ENCODE results near the gene MAD1L1. TPM values are rescaled to one million over a fixed set of nuclear protein-coding genes. Genes with fewer than 3 reads are reported as not detected.

Gene MAD1L1
- total RNA-seq, 1 donor from 2014 or later: 32.3 TPM

GRCh38 chr7:1851721-1852516 is 380.8 kb downstream of the MAD1L1 start:
- TF ChIP-seq CTCF (IDR thresholded peaks at IDR 0.05; ENCODE audit: insufficient read depth, low read depth, low read length): no peak
- no peak for TF ChIP-seq EZH2 (IDR thresholded peaks at IDR 0.05; ENCODE audit: insufficient read depth, low read length)
- Histone ChIP-seq H3K79me2 (ENCODE audit: insufficient read depth, low read length) (no peaks in the 10 kb centered on the region), H3K4me2 (ENCODE audit: low read length) (no peak overlapping the region), H3K27me3 (ENCODE audit: insufficient read depth, low read length) (no peaks in the 10 kb centered on the region), H3K4me3 (ENCODE audit: insufficient read depth, low read depth, low read length) (no peak overlapping the region), H3K9ac (ENCODE audit: low read length) (no peak overlapping the region), H3K4me1 (ENCODE audit: insufficient read depth, low read length) (no peaks in the 10 kb centered on the region), H3K36me3 (ENCODE audit: insufficient read depth, low read length) (no peaks in the 10 kb centered on the region), H3K9me3 (ENCODE audit: insufficient read depth, low read depth, low read length) (no peaks in the 10 kb centered on the region), H2AFZ (ENCODE audit: low read depth, low read length) (no peak overlapping the region), H3K27ac (ENCODE audit: low read depth, low read length) (no peak overlapping the region), H4K20me1 (ENCODE audit: insufficient read depth, low read length) (peaks cover 11% of the 10 kb centered on the region)
- Mint-ChIP-seq H3K4me1 (ENCODE audit: low read depth, unreplicated experiment) (no peaks in the 10 kb centered on the region), H3K36me3 (ENCODE audit: low read depth, unreplicated experiment) (peaks cover 9% of the 10 kb centered on the region), H3K9me3 (ENCODE audit: unreplicated experiment) (no peaks in the 10 kb centered on the region), H3K27me3 (ENCODE audit: low read depth, unreplicated experiment) (peaks cover 3% of the 10 kb centered on the region), H3K4me3 (ENCODE audit: unreplicated experiment) (no peak overlapping the region), H3K27ac (ENCODE audit: unreplicated experiment) (no peak overlapping the region)
- no peak for FAIRE-seq
- no peak for DNase-seq (ENCODE audit: low read depth)

GRCh38 chr7:1850976-1851571 is 381.7 kb downstream of the MAD1L1 start:
- Mint-ChIP-seq H3K9me3 (ENCODE audit: unreplicated experiment) (no peaks in the 10 kb centered on the region), H3K36me3 (ENCODE audit: low read depth, unreplicated experiment) (peaks cover 12% of the 10 kb centered on the region), H3K27ac (ENCODE audit: unreplicated experiment) (no peak overlapping the region), H3K4me1 (ENCODE audit: low read depth, unreplicated experiment) (no peaks in the 10 kb centered on the region), H3K4me3 (ENCODE audit: unreplicated experiment) (no peak overlapping the region), H3K27me3 (ENCODE audit: low read depth, unreplicated experiment) (peaks cover 5% of the 10 kb centered on the region)
- Histone ChIP-seq H3K9me3 (ENCODE audit: insufficient read depth, low read depth, low read length) (no peaks in the 10 kb centered on the region), H3K4me3 (ENCODE audit: insufficient read depth, low read depth, low read length) (no peak overlapping the region), H3K79me2 (ENCODE audit: insufficient read depth, low read length) (no peaks in the 10 kb centered on the region), H3K4me2 (ENCODE audit: low read length) (no peak overlapping the region), H3K27ac (ENCODE audit: low read depth, low read length) (no peak overlapping the region), H3K36me3 (ENCODE audit: insufficient read depth, low read length) (no peaks in the 10 kb centered on the region), H3K9ac (ENCODE audit: low read length) (no peak overlapping the region), H3K4me1 (ENCODE audit: insufficient read depth, low read length) (no peaks in the 10 kb centered on the region), H2AFZ (ENCODE audit: low read depth, low read length) (no peak overlapping the region), H3K27me3 (ENCODE audit: insufficient read depth, low read length) (no peaks in the 10 kb centered on the region), H4K20me1 (ENCODE audit: insufficient read depth, low read length) (peaks cover 14% of the 10 kb centered on the region)
- FAIRE-seq (no peak), DNase-seq (ENCODE audit: low read depth) (no peak)
- no peak for TF ChIP-seq EZH2 (IDR thresholded peaks at IDR 0.05; ENCODE audit: insufficient read depth, low read length)
- no peak for TF ChIP-seq CTCF (IDR thresholded peaks at IDR 0.05; ENCODE audit: insufficient read depth, low read depth, low read length)
